HG03571 (cell line): ENCODE results near the gene GABBR2.
"Not testable (repeated sequence)": the region's sequence is repeated elsewhere in the genome, so short reads cannot be mapped to it uniquely, and the experiment has no call there.

Experiments
- ATAC-seq: cut with Tn5 transposase; IDR thresholded peaks from one replicate; pipeline ENCODE4 v1.9.1; 2021; ENCODE audit not compliant: unreplicated experiment

Gene GABBR2

GRCh38 chr9:98518556-98518955 lies 190.2 kb downstream of the GABBR2 start:
- ATAC-seq: no peak

- ATAC-seq: no peak
Measured at GRCh38 chr9:98517761-98518160, 191.0 kb downstream of the GABBR2 start.

- ATAC-seq: no peak
Measured at GRCh38 chr9:98516897-98517503, 191.7 kb downstream of the GABBR2 start.

- ATAC-seq: no peak
Measured at GRCh38 chr9:98516205-98516896, 192.4 kb downstream of the GABBR2 start.

GRCh38 chr9:98515506-98516204 lies 193.1 kb downstream of the GABBR2 start:
- no peak for ATAC-seq

GRCh38 chr9:98514841-98515240 lies 193.9 kb downstream of the GABBR2 start:
- no peak for ATAC-seq

- ATAC-seq: not testable (repeated sequence)
Measured at GRCh38 chr9:98508217-98508919, 200.4 kb downstream of the GABBR2 start.

GRCh38 chr9:98506422-98507054 lies 202.2 kb downstream of the GABBR2 start:
- no peak for ATAC-seq

- no peak for ATAC-seq
Measured at GRCh38 chr9:98504298-98505282, 204.1 kb downstream of the GABBR2 start.

- no peak for ATAC-seq
Measured at GRCh38 chr9:98503867-98504266, 204.9 kb downstream of the GABBR2 start.

- no peak for ATAC-seq
Measured at GRCh38 chr9:98502976-98503325, 205.8 kb downstream of the GABBR2 start.

- ATAC-seq: no peak
Measured at GRCh38 chr9:98502311-98502975, 206.3 kb downstream of the GABBR2 start.

GRCh38 chr9:98501819-98502218 lies 206.9 kb downstream of the GABBR2 start:
- ATAC-seq: no peak

- ATAC-seq: not testable (repeated sequence)
Measured at GRCh38 chr9:98501259-98501658, 207.5 kb downstream of the GABBR2 start.

GRCh38 chr9:98500337-98500919 lies 208.3 kb downstream of the GABBR2 start:
- no peak for ATAC-seq

GRCh38 chr9:98495530-98495929 lies 213.2 kb downstream of the GABBR2 start:
- no peak for ATAC-seq

- ATAC-seq: no peak
Measured at GRCh38 chr9:98494852-98495251, 213.9 kb downstream of the GABBR2 start.

- ATAC-seq: no peak
Measured at GRCh38 chr9:98491828-98492227, 216.9 kb downstream of the GABBR2 start.

GRCh38 chr9:98491231-98491651 lies 217.5 kb downstream of the GABBR2 start:
- no peak for ATAC-seq
